EH (cell line): ENCODE measurements around the gene VSTM5.
"Not testable (repeated sequence)": the region's sequence is repeated elsewhere in the genome, so short reads cannot be mapped to it uniquely, and the experiment has no call there.

Experiments used
- DNase-seq: peaks from one replicate; pipeline ENCODE4 v3.0.0-alpha.2; 2015; ENCODE audit warnings: low read depth

Gene VSTM5

DNA sequence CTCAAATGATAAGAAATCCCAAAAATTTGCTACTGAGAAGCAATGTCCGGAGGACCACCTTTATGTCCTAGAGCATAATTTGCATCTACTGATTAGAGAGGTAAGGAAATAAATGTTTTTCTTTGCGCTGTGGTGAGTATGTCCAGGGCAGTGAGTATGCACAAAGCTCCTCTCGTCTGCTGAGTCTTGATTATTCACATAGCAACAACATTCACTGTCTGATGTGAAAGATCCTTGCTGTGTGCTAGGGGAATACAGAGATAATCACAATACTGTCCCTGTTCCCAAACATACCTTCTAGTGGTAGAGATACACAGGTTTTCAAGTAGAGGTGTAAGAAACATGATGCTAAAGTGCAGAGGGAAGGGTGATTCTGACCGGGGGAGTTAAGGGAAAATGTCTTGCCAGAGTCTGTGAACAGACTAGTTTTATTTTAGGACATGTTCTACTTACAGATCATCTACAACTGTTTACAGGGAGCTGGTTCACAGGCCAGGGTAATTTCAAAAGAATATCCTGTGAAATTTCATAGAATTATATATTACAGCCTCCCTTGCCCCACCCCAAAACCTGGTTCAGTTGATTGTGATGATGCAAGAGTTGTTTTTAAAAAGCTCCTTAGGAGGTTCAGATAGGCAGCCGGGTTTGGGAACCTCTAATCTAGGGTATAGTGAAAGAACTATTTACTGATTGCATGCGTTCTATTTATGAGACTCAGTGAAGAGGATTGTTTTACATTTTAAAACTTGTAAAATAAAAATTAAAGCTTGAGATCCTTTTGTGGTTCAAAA lies 53.8 kb downstream of the VSTM5 start:
- DNase-seq, result no peak

DNA sequence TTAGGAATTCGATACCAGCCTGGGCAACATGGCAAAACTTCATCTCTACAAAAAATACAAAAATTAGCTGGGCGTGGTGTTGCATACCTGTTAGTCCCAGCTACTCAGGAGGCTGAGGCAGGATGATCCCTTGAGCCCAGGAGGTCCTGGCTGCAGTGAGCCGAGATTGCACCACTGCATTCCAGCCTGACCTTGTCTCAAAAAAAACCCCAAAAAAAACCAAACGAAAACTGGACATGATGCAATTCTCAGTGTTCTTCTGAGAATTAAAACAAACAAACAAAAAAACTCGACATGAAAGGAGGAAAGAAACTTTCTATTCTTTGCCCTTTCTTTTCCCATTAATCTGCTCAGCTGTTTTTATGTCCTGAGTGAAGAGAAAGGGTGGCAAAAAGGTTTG lies 58.9 kb downstream of the VSTM5 start:
- no peak for DNase-seq

DNA sequence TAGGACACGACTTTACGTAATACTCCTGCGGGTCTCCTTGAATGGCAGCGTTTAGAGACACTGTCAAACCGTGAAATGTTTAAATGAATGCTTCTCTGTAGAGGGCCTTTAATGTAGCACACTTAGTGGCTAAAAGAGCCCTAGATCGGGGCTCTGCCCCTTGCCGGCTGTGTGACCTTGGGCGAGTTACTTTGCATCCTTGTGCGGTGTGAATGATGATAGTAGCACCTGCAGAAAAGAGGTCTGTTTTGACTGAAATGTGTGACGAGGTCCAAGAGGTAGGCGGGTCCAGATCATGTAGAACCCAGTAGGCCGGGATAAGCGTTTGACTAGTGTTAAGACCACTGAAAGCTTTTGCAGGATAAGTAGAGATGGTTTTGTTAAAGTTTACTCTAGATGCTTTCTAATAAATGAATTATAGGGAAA lies 65.5 kb downstream of the VSTM5 start:
- DNase-seq, result no peak

GRCh38 chr11:93784145-93784934 lies 66.1 kb downstream of the VSTM5 start, which contains the start of gene MED17:
Gene MED17, plus strand, starts transcription at chr11:93784282. Its CDS starts 232 bp downstream, at chr11:93784514.
- DNase-seq, result peak; percentile 94

- no peak for DNase-seq
Measured at GRCh38 chr11:93783765-93784144, 66.7 kb downstream of the VSTM5 start.

DNA sequence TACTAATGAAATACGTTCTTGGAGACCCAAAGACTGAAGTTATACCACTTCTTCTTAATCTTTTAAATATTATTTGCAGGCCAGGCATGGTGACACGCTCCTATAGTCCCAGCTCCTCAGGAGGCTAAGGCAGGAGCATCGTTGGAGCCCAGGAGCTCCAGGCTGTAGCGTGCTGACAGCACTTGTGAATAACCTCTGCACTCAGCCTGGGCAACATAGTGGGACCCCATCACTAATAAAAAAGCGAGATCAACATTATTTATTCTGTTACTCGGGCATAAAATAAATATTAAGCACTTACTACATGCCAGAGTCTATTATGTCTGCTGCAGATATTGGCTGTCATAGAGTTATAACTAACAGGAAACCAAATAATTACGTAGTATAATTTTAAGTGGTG lies 67.1 kb downstream of the VSTM5 start:
- no peak for DNase-seq

DNA sequence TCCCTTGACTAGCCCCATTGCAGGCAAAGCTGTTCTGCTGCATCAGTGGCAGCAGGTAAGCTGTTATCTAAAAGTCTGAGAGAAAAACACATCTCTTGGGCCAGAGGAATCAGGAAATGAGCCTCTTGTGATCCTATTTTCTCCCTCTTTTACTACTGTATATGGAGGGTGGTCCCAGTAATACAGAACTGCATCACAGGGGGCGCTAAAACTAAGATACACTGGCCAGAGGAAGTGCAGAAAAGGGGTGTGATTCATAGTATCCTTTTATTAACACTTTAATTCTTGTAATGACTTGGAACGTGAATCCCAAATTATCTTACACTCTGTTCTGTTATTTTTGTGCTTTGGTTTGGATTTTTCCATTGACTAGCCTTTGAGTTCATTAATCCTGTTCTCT lies 75.1 kb downstream of the VSTM5 start:
- peak; percentile 14 for DNase-seq

GRCh38 chr11:93774560-93774959 lies 75.9 kb downstream of the VSTM5 start:
- not testable (repeated sequence) for DNase-seq

- DNase-seq, result no peak
Measured at GRCh38 chr11:93773601-93774200, 76.7 kb downstream of the VSTM5 start.

GRCh38 chr11:93773045-93773477 lies 77.4 kb downstream of the VSTM5 start:
- DNase-seq, result no peak

GRCh38 chr11:93772123-93772522 lies 78.3 kb downstream of the VSTM5 start:
- no peak for DNase-seq

DNA sequence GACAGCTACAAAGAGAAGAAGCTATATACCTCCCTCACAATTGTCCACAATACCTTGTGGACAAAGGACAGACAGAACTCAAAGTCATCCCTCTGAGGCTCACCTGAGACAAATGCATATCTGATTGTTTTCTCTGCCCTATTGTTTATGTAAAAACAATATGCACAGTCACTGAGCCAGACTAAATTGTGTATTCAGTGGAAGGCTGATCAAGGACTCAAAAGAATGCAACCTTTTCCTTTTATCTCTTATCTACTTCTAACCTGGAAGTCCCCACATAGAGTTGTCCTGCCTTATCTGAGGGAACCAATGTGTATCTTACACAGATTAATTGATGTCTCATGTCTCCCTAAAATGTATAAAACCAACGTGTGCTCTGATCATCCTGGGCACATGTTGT lies 80.3 kb downstream of the VSTM5 start:
- DNase-seq, result no peak
